HG02623 (cell line): ENCODE measurements around the gene CACNA2D2.

Source experiments
- ATAC-seq: cut with Tn5 transposase; IDR thresholded peaks from one replicate; pipeline ENCODE4 v1.9.1; 2021; ENCODE audit warnings: moderate library complexity; ENCODE audit not compliant: unreplicated experiment

Gene CACNA2D2

DNA sequence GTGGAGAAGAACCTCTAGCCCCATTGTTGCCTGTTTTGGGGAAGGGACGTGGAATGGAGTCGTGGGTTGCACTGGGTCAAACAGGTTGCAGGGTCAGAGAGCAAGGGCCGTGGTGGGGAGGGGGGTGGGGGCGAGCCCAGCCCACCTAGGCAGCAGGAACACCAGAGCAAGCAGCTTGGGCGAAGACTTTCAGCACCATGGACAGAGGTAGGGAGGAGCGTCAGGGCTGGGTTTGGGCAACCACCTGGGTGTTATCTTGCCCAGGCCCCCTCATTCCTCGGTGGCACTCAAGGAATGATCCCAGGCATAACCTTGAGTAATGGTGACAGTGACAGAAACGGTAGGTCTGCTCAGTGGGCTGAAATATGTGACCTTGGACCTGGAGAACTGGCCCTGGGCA, 98.2 kb downstream of the CACNA2D2 start:
- no peak for ATAC-seq

DNA sequence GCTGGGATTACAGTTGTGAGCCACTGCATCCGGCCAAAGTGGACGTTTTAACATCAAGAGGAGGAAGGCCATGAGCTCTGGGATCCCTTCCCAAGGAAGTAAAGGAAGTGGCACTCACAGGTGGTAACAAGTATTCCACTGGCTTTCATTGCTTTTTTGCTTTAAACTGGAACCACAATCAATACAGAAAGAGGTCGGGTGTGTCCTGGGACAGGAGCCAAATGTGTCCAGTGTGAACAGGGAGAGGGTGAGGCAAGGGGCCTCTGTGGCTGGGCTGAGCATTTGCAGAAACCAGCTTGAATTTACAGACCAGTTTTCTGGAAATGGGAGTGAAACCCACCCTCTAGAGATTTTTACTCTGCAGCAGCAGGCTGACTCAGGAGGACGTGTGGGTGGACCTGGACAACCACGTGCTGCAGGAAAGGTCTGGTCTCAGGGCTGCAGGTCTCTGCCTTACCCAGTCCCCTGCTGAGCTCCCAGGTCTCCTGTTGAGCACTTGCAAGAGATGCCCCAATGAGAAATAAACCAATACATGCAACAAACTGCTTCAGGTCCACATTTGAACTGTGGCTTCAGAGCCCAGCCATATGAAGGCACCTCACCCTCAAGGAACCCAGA, 101.3 kb downstream of the CACNA2D2 start:
- no peak for ATAC-seq

DNA sequence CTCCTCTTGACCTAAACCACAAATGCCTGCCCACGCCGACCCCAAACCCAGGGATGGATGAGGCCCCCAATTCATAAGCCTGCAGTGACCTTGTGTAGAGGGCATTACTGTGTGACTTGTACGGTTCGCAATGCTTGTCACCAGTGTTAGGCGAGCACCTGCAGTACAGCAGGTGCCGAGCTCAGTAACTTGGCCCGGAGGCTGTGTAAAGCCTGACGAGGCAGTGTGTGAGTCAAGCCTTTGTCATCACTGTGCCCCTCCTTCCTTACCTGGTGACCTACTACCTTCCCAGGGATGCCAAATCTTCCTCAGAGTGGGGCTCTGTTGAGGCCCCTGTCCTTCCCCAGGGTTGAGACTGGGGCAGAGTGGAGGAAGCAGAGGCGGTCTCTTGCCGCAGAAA, 106.9 kb downstream of the CACNA2D2 start:
- ATAC-seq: no peak

DNA sequence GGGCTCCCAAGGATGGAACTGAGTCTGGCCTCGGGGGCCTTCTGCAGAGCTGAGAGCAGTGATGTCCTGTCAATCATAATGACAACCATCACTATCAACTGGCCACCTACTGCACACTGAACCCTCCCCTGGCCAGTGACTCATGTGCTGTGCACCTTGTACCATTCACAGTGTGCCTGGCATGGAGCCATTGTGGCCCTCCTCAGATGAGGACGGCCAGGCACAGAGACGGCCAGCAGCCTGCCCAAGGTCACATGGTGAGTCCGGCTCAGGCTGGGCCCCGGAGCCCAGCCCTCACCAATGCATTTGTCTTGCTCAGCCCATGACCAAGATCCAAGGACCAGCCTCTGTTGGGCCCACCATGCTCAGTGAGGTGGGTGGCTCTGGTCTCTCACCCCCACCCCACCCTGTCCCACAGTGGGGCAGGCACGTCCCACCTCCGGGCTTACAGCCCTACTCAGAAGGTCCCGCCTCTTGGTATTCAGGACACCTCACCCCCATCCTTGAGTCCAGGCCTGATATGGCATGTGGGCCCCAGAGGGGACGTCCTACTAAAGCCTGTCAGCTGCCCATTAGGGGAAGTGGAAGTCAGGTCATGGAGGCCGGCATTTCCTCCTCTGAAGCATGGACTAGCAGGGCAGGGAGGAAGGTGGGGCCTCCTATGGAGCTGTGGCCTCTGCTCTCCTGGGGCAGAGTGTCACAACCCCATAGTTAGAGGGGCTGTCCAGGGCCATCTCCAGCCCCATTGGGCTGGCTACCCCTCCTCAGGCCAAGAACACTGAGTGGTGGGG, 108.2 kb downstream of the CACNA2D2 start:
- no peak for ATAC-seq

DNA sequence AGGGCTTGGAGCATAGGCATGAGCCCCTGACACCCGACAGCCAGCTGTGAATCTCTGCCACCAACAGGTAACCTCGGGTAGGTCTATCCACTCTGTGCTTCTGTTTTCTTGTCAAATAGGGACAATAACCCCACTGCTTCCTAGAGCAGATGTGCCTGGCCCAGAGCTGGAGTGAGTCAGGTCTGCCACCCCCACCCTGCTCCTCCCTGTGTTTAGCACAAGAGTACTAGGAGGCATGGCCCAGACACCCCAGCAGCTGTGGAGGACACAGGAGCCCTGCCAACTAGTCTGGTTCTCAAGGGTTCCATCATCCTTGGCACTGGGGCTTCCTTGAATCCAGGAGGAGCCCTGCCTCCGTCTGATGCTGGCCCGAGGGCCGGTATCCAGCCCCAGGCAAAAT, 110.4 kb downstream of the CACNA2D2 start:
- ATAC-seq: no peak

DNA sequence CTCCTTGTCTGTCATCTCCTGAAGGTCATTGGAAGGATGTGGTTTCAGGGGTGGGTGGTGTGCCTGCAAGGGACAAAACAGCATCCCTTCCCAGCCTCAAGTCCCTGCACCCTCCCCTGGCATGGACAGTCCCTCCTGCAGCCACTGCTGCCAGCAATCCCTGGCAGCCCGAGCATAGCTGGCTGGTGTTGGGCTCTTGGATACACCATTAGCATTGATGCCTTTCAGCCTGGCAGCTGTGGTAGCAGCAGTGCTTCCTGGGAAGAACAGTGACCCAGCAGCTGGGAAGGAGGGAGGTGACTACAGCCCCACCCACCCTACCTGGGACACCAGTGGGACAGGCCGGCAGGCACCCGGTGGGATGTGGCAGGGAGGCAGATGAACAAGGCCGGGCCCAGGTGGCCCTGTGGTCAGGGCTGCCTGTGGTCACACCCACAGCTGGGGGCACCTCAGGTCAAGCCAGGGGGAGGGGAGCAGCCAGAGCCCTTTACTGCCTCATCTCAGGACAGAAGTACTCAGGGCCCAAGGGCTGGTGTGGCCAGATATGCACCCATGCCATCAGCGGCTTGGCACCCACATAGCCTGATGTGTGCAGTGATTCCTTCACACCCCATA, 111.2 kb downstream of the CACNA2D2 start:
- no peak for ATAC-seq

DNA sequence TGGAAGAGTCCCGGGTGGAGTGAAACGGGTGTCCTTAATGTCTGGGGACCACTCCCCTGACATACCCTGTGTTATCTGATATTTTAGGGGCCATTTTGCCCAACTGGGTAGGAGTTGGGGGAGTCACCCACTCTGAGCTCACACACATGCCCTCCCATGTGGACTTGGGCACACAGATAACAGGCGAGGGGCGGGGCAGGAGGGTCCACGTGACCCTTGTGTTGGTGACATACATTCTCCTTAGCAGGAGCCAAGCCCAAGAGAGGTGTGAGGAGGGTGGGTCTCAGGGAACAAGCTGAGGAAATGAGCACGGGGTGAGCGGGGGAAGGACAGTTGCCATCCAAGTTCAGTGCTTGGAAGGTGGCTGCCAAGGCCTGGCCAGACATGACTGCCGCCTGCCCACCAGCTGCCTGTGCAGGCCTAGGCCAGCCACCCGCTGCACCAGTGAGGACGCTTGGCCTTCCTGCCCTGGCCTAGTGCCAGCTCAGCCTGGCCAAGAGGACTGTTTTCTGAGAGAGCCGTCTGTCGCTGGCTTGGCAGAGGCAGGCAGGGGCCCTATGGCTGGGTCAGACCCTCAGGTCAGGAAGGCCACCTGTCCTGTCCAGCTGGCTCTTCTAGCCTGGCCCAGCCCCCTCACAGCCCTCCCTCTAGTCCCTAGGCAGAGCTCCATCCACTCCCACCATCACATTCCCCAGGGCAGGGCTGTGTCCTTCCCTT, 112.8 kb downstream of the CACNA2D2 start:
- ATAC-seq: no peak

DNA sequence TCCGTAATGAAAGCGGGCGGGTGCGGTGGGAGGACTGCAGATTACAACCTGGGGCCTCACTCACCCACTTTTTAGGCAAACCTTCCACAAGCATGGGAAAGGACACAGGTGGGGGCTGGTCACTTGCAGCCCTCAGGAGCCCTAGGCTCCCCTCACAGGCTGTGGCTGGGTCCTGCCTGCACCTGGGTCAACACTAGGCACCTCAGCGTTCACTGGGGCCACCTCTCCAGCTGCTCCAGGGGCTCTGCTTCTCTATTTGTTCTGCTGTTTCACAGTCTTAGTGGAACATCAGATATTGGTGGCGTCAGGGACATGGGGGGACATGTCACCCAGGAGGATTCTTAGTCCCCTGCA, 114.0 kb downstream of the CACNA2D2 start:
- ATAC-seq: no peak

DNA sequence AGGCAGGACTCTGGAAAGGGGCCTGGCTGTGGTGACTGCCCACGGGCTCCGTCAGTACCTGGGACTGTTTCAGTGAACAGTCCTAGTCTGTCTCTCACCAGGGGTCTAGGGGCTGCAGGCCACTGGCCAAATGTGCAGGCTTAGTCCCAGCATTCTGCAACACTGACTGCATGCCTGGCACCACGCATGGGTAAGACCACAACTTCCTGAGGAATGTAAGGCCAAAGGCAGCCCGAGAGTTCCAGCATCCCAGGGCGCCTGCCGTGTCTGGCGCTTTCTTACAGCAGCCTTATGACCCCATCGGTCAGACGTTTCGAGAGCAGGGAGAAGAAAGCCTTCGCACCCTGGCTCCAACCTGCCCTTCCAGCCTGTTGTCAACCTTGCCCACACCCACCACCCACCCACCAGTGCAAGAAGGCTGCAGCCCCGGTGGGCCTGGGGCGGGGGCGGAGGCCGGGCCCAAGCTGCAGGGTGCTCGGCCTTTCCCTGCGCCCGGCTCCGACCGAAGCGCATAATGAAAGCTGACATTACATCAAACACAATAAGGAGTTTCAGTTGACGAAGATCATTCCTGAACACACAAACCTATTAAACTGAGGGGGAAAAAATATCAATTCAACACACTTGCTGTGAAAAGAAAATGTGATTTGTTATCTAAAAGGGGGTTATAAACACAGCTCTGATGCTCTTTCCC, 114.6 kb downstream of the CACNA2D2 start:
- ATAC-seq: no peak

DNA sequence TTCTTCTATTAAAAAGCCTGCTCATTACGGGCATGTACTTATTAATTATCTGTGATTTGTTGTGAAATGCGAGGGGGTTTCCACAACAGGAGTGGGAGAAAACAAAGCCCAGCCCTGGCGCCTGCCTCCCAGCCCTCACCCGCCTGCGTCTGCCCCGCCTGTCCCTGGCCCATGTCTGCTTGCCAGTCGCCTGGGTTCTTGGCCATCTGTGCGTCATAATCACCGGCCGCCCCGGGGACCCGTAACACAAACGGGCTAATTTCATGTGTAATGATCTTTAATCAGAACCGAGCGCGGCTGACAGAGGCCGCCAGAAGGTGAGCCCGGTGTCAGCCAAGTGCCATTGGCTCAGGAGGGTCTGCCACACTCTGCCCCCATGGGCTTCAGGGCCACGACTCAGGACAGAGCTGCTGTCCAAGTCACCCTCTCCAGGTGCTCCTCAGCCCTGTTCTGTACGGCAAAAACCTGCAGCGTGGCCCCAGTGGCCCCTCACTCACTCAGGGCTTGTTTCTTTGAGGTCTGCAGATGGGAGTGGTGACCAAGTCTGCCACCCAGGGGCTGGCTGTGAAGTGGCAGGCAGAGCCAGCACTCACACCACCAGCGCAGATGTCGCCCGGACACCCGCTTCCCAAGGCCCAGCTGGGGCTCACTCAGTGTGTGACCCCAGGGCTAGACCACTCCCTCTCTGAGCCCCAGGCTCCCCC, 115.3 kb downstream of the CACNA2D2 start:
- no peak for ATAC-seq

DNA sequence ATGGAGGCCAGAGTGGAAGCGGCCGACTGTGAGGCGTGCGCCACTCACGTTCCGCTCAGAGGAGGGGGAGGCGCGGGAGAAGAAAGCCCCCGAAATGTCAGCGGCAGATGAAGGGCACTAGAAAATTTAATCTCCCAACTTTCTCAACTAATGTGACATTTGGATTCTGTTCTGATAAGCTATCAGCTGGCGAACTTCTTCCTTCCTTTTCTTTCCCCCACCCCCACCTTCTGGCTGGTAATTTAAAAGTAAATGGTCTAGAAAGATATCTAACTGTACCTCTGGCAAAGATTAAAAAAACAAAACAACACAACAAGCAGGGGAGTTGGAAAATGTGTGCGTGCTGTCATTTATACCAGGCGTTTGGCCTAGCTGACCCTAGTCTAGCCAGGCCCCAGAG, 117.7 kb downstream of the CACNA2D2 start:
- ATAC-seq: no peak

DNA sequence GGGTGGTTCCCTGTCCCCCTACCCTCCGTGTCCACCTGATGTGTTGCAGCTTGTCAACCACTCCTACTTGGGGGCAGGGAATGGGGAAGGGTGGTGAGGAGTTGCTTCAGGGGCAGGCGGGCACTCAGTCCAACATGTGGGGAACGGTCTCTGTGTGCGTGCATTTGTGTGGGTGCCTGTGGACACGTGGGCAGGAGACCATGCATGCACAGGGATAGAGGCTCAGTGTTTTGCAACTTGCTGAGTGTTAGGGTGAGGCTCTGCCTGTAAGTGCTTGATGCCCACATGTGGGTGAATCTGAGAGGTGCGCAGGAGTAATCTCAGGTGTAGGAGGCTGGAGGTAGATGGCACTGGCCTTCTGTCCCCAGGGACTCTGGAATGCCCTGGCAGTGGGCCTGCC, 119.7 kb downstream of the CACNA2D2 start:
- ATAC-seq: no peak

DNA sequence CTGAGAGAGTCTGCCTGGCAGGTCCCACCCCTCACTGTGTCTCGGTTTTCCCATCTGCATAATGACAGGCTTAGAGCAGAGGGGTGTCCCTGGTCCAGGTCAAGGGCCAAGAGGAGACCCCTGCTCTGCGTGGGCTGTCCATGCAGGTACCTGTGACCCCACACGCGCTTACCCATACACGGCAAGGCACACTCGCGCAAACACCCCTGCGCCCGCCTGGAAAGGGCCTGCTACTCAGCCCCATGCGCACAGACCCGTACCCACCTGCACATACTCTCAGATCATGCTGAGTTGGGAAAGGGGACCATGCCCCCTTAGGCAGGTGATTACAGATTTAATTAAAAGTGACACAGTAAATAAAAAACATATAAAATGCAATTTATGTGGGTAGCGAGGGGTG, 120.7 kb downstream of the CACNA2D2 start:
- no peak for ATAC-seq

DNA sequence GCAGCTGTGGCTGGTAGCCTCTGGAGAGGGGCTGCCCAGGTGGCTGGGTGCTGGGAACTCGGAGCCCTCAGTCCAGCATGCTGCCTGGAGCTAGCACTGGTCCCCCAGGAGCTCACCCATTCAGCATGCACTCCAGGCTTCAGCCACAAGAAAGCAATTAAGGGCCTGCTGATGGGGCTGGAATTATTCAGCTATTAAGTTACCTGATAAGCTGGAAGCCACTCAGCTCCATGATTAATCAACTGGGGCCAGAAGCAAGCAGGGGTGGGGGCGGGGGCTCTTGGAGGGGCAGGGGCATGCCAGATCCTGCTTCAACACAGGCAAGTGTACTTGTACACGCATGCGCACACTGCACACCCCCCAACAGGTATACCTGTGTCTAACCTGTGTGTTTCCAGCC, 122.1 kb downstream of the CACNA2D2 start:
- no peak for ATAC-seq

DNA sequence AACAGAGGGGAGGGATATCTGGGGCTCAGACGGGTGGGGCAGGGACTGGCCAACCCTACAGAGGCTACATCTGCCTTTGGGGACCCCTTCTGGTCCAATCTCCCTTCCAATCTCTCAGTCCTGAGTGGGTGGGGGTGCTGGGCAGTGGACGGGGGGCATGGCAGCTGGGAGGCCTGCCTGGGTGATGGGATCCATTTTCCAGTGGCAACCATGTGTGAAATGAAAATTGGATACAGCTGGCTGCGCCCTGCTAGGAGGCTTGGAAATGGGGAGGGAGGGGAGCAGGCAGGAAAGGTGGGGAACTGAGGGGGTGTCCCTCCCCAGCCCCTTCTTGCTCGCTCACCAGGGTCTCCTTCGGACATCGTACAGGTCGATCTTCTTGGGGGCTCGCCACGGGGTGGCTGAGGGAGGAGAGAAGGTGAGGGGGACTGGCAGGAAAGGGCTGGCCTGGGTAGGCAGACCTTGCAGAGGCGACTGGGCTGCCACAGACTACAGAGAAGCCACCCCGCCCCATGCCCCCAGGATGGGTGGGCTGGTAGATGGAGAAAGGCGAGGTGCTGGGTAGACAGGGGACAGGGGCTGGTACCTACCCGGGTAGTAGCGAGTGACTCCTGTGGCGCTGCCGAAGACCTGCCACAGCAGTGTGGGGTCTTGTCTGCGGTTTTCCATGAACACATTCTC, 122.9 kb downstream of the CACNA2D2 start:
- ATAC-seq: no peak

DNA sequence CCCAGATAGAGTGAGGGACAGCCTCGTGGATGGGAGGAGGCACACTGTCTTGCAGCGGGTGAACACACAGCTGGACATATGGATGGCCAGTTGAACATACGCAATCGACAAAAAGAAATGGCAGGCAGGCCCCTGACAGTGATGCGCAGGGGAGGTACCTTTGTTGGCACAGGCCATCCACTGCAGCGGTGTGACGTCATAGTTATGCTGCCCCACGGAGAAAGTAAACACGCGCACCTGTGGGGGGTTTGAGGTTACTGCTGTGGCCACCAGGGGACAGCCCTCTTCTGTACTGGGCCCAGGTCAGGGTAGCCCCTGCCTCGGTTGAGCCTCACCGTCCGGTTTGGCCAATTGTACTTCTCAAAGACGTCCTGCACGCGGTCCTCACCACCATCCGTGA, 124.7 kb downstream of the CACNA2D2 start:
- ATAC-seq: no peak

DNA sequence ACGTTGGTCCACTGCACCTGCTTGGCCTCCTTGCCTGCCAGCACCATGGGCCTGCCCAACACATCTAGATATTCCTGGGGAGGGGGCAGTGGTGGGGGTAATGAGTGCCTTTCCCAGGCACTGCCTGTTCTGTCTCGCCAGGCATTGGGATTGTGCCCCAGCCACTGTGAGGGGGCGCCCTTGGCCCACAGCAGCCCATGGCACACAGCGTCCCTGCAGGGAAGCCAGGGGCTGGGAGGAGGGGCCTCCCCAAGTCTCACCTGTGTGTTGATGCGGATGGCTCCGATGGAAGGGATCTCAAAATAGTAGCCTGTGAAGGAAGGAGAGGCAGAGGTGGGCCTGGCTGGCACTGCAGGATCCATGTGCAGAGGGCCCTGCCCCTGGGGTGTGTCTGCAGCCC, 125.4 kb downstream of the CACNA2D2 start:
- ATAC-seq: no peak

DNA sequence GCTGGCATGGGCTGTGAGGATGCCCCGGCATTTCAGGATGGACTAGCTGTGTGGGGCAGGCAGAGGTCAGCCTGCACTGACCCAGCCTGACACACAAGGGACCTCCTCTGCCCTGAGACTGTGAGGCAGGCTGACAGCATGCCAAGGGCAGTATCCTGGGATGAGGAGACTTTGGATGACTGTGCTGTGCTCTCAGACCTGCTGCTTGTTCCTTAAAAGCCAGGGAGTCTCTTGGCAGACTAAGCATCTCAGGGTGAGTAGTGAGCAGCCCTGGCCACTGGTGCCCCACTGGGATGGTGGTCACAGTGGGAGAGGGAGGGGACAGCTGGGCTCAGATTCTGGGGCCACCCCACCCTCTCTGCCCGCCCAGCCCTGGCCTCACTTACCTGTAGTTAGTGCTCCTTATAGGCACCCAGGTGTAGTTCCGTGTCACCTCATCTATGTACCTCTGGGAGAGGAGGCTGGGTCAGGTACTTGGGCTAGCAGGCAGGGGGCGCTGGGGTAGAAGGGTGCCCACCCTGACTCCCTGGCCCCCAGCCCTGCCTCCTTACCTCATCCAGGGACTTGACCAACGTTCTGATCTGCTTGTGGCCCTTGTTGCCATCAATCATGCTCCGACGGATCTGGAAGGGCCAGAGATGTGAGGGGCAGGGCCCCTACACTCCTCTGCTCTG, 128.0 kb downstream of the CACNA2D2 start:
- no peak for ATAC-seq
